Hepatocyte (in vitro differentiated cells): ENCODE results near the gene SCRN2. TPM values are rescaled to one million over a fixed set of nuclear protein-coding genes. Genes with fewer than 3 reads are reported as not detected.

ENCODE experiments used
- DNase-seq: peaks from one replicate; pipeline ENCODE4 v3.0.0-alpha.2; 2016; ENCODE audit warnings: low spot score
- H2AFZ ChIP-seq: fragments of 200-600 bp; sonication (generic); 2 replicates; pipeline ENCODE4 v1.6.0; 2016; ENCODE audit warnings: antibody characterized with exemption, mild to moderate bottlenecking
- H3K27ac ChIP-seq: fragments of 200-600 bp; sonication (generic); 2 replicates; pipeline ENCODE4 v1.5.1; 2016; ENCODE audit warnings: mild to moderate bottlenecking
- H3K27me3 ChIP-seq: fragments of 200-600 bp; sonication (generic); 2 replicates; pipeline ENCODE4 v1.6.1; 2016
- H3K36me3 ChIP-seq: fragments of 200-600 bp; sonication (generic); replicated peaks from 2 replicates; pipeline ENCODE4 v1.5.1; 2016; ENCODE audit warnings: low read depth; ENCODE audit not compliant: insufficient read depth
- H3K4me1 ChIP-seq: fragments of 200-600 bp; sonication (generic); 2 replicates; pipeline ENCODE4 v1.5.1; 2016; ENCODE audit warnings: mild to moderate bottlenecking, moderate library complexity; ENCODE audit not compliant: insufficient read depth
- H3K4me2 ChIP-seq: fragments of 200-600 bp; sonication (generic); 2 replicates; pipeline ENCODE4 v1.6.0; 2016
- H3K4me3 ChIP-seq: fragments of 200-600 bp; sonication (generic); 2 replicates; pipeline ENCODE4 v1.5.1; 2016; ENCODE audit warnings: mild to moderate bottlenecking
- H3K79me2 ChIP-seq: fragments of 200-600 bp; sonication (generic); 2 replicates; pipeline ENCODE4 v1.6.0; 2017; ENCODE audit warnings: mild to moderate bottlenecking
- H3K9me2 ChIP-seq: fragments of 200-600 bp; sonication (generic); replicated peaks from 2 replicates; pipeline ENCODE4 v1.6.0; 2017; ENCODE audit warnings: mild to moderate bottlenecking; ENCODE audit not compliant: insufficient read depth
- H3K9me3 ChIP-seq: fragments of 200-600 bp; sonication (generic); 2 replicates; pipeline ENCODE4 v1.5.1; 2016; ENCODE audit warnings: low read depth, mild to moderate bottlenecking
- H4K20me1 ChIP-seq: fragments of 200-600 bp; sonication (generic); 2 replicates; pipeline ENCODE4 v1.6.0; 2016; ENCODE audit warnings: mild to moderate bottlenecking; ENCODE audit not compliant: insufficient read depth, poor library complexity, severe bottlenecking
- EZH2 ChIP-seq: fragments of 200-600 bp; sonication (generic); IDR thresholded peaks from 2 replicates; pipeline ENCODE4 v1.6.1; 2016; ENCODE audit warnings: antibody characterized with exemption, mild to moderate bottlenecking, borderline replicate concordance
- EZH2phosphoT487 ChIP-seq: fragments of 200-600 bp; sonication (generic); IDR thresholded peaks from one replicate; pipeline ENCODE4 v1.6.1; 2018; ENCODE audit warnings: antibody characterized with exemption, mild to moderate bottlenecking, low read depth, moderate library complexity; ENCODE audit not compliant: unreplicated experiment, severe bottlenecking
- WGBS: methylation state at CpG from one replicate; pipeline ENCODE4 v1.1.6; 2016; ENCODE audit warnings: low lambda C conversion rate; ENCODE audit errors: missing lambda C conversion rate; 5-methylcytosine and 5-hydroxymethylcytosine counted together
- polyA plus RNA-seq: library from polyadenylated mRNA; unstranded; fragments of >200 nt; fragmentation: Nextera tagmentation; extraction: Ambion mirVana; gene quantifications from 2 replicates; pipeline ENCODE4 v1.2.1, GENCODE V29; 2016
- total RNA-seq: library from RNA; depleted of rRNA; stranded (reverse); fragments of >200 nt; gene quantifications from 2 replicates; pipeline ENCODE4 v1.2.3, GENCODE V29; 2014
- TF ChIP-seq, protein P1 (sequence below): fragments of 200-600 bp; sonication (generic); IDR thresholded peaks from 2 replicates; pipeline ENCODE4 v1.5.1; 2016; ENCODE audit warnings: antibody characterized with exemption, mild to moderate bottlenecking; ENCODE audit not compliant: poor library complexity

Gene SCRN2
- total and polyA plus RNA-seq, 2 experiments from 2014 or later = 35.3 to 59.8 TPM

GRCh38 chr17:47840001-47840741 lies 902 bp downstream of the SCRN2 start:
- TF ChIP-seq EZH2 = no peak
- TF ChIP-seq EZH2phosphoT487 = no peak
- TF ChIP-seq, protein P1, sequence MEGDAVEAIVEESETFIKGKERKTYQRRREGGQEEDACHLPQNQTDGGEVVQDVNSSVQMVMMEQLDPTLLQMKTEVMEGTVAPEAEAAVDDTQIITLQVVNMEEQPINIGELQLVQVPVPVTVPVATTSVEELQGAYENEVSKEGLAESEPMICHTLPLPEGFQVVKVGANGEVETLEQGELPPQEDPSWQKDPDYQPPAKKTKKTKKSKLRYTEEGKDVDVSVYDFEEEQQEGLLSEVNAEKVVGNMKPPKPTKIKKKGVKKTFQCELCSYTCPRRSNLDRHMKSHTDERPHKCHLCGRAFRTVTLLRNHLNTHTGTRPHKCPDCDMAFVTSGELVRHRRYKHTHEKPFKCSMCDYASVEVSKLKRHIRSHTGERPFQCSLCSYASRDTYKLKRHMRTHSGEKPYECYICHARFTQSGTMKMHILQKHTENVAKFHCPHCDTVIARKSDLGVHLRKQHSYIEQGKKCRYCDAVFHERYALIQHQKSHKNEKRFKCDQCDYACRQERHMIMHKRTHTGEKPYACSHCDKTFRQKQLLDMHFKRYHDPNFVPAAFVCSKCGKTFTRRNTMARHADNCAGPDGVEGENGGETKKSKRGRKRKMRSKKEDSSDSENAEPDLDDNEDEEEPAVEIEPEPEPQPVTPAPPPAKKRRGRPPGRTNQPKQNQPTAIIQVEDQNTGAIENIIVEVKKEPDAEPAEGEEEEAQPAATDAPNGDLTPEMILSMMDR = no peak
- H3K27me3 ChIP-seq = no peaks in the 10 kb centered on the region
- no peaks in the 10 kb centered on the region for H3K9me3 ChIP-seq
- no peaks in the 10 kb centered on the region for H4K20me1 ChIP-seq
- peaks cover 17% of the 10 kb centered on the region for H3K79me2 ChIP-seq
- H3K36me3 ChIP-seq = no peaks in the 10 kb centered on the region
- peak overlapping the region; percentile 79 for H2AFZ ChIP-seq
- H3K4me3 ChIP-seq = peak overlapping the region; percentile 71
- peaks cover 36% of the 10 kb centered on the region for H3K4me1 ChIP-seq
- H3K4me2 ChIP-seq = peak overlapping the region; percentile 94
- peak overlapping the region; percentile 67 for H3K27ac ChIP-seq
- WGBS = 56% methylated on average over 17 of the region's 17 CpGs
- no peaks in the 10 kb centered on the region for H3K9me2 ChIP-seq
- DNase-seq = no peak

GRCh38 chr17:47839071-47839470 lies 2.0 kb downstream of the SCRN2 start:
- Histone ChIP-seq H3K27me3 (no peaks in the 10 kb centered on the region), H3K4me2 (peak overlapping the region; percentile 94), H2AFZ (no peak overlapping the region), H3K79me2 (peaks cover 17% of the 10 kb centered on the region), H3K36me3 (no peaks in the 10 kb centered on the region), H3K4me3 (no peak overlapping the region), H3K9me2 (no peaks in the 10 kb centered on the region), H3K27ac (no peak overlapping the region), H3K9me3 (no peaks in the 10 kb centered on the region), H3K4me1 (peaks cover 31% of the 10 kb centered on the region), H4K20me1 (no peaks in the 10 kb centered on the region)
- TF ChIP-seq EZH2phosphoT487 (no peak), EZH2 (no peak)
- TF ChIP-seq, protein P1 = no peak
- no peak for DNase-seq
- 92% methylated on average over 5 of the region's 5 CpGs for WGBS

DNA sequence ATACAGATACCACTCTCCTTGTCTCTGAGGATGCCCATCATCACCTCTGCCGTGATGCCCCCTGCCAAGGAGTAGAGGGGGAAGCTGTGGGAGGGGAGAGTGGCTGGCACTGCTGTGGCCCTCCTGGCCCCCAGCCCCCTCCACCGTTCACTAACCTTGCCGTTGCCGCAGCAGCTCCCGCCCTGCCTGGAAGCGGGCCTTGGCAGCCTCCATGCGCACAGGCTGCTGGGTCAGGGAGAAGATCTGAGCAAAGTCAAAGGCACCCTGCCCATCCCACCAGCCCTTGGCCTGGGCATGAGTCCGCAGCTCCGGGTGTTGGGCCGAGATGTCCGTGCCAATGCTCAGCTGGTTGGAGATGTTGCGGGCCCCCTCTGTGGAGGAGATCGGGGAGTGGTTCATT lies 2.4 kb downstream of the SCRN2 start:
- WGBS = 97% methylated on average over 13 of the region's 13 CpGs

More for the DNA sequence above, 2.4 kb downstream of the SCRN2 start:
- Histone ChIP-seq H4K20me1 (no peaks in the 10 kb centered on the region), H3K27ac (no peak overlapping the region), H2AFZ (no peak overlapping the region), H3K27me3 (no peaks in the 10 kb centered on the region), H3K36me3 (no peaks in the 10 kb centered on the region), H3K9me2 (no peaks in the 10 kb centered on the region), H3K4me1 (peaks cover 27% of the 10 kb centered on the region), H3K4me3 (no peak overlapping the region), H3K79me2 (peaks cover 17% of the 10 kb centered on the region), H3K4me2 (no peak overlapping the region), H3K9me3 (no peaks in the 10 kb centered on the region)
- TF ChIP-seq EZH2phosphoT487 (no peak), EZH2 (no peak)
- TF ChIP-seq, protein P1 = no peak
- no peak for DNase-seq
